ENCODE measurements around the gene DOCK9. TPM values are rescaled to one million over a fixed set of nuclear protein-coding genes. Genes with fewer than 3 reads are reported as not detected.

The DOCK9 gene
- total and polyA plus RNA-seq, 2 experiments from 2014 or later = 16.4 to 38.9 TPM

DNA sequence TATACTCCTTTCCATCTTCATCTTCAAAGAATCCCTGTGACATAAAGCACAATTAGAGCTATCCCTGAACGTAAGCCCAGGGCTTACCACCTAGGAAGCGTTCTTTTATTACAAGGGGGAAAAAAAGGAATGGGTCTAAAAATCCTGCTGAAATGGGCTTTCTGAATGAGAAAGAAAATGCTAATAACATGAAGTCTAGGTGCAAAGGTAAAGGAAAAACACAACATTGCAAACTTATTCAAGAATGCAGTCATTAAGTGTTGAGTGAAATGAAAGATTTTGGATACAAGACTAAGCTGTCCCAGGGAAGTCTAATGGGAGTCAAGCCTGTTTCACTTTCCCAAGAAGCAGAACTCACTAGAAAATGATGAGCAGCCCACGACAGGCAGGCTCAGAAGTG, 170.1 kb downstream of the DOCK9 start:
- TF ChIP-seq EZH2phosphoT487 (IDR thresholded peaks at IDR 0.05; ENCODE audit: low read depth, severe bottlenecking, unreplicated experiment) (no peak), EZH2 (IDR thresholded peaks at IDR 0.05; ENCODE audit: borderline replicate concordance) (no peak)
- TF ChIP-seq, protein P1, sequence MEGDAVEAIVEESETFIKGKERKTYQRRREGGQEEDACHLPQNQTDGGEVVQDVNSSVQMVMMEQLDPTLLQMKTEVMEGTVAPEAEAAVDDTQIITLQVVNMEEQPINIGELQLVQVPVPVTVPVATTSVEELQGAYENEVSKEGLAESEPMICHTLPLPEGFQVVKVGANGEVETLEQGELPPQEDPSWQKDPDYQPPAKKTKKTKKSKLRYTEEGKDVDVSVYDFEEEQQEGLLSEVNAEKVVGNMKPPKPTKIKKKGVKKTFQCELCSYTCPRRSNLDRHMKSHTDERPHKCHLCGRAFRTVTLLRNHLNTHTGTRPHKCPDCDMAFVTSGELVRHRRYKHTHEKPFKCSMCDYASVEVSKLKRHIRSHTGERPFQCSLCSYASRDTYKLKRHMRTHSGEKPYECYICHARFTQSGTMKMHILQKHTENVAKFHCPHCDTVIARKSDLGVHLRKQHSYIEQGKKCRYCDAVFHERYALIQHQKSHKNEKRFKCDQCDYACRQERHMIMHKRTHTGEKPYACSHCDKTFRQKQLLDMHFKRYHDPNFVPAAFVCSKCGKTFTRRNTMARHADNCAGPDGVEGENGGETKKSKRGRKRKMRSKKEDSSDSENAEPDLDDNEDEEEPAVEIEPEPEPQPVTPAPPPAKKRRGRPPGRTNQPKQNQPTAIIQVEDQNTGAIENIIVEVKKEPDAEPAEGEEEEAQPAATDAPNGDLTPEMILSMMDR (IDR thresholded peaks at IDR 0.05; ENCODE audit: poor library complexity) = no peak
- no peak overlapping the region for H2AFZ ChIP-seq
- peaks cover 3% of the 10 kb centered on the region for H3K4me1 ChIP-seq (ENCODE audit: insufficient read depth)
- no peak overlapping the region for H3K27ac ChIP-seq
- DNase-seq (ENCODE audit: low spot score) = no peak
- H3K27me3 ChIP-seq = no peaks in the 10 kb centered on the region
- 73% methylated on average over 3 of the region's 3 CpGs for WGBS (ENCODE audit: low lambda C conversion rate, missing lambda C conversion rate)
- H3K36me3 ChIP-seq (replicated peaks; ENCODE audit: insufficient read depth, low read depth) = no peaks in the 10 kb centered on the region
- no peak overlapping the region for H3K4me3 ChIP-seq
- H3K9me3 ChIP-seq (ENCODE audit: low read depth) = no peaks in the 10 kb centered on the region
- H3K79me2 ChIP-seq = no peaks in the 10 kb centered on the region
- no peak overlapping the region for H3K4me2 ChIP-seq
- H3K9me2 ChIP-seq (replicated peaks; ENCODE audit: insufficient read depth) = no peaks in the 10 kb centered on the region
- no peaks in the 10 kb centered on the region for H4K20me1 ChIP-seq (ENCODE audit: insufficient read depth, poor library complexity, severe bottlenecking)

DNA sequence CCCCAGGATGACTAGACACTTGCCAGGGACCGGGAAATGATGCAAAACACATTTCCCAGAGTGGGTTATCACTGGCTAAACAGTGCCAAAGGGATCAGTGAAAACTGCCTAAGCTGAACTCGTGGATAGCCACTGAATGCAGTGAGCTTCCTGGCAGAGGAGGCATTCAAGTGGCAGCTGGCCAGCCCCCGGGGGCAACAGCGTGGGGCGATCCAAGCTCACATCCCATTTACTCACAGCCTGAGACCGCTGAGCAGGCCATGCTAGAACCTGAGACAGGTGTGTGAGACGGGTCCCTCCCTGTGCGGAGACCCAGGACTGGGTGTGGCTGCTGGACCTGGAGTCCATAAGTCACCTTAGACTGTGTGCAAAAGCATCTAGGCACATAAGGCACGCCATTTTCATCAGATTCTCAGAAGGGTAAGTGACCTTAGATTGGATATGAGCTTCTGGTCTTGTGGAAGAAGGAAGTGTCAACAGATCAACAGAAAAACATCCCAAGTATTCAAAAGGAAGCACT, 173.5 kb downstream of the DOCK9 start:
- peaks cover 9% of the 10 kb centered on the region for H3K4me1 ChIP-seq (ENCODE audit: insufficient read depth)
- TF ChIP-seq, protein P1 (IDR thresholded peaks at IDR 0.05; ENCODE audit: poor library complexity) = no peak
- no peak for TF ChIP-seq EZH2 (IDR thresholded peaks at IDR 0.05; ENCODE audit: borderline replicate concordance)
- no peak for TF ChIP-seq EZH2phosphoT487 (IDR thresholded peaks at IDR 0.05; ENCODE audit: low read depth, severe bottlenecking, unreplicated experiment)
- no peaks in the 10 kb centered on the region for H3K27me3 ChIP-seq
- no peaks in the 10 kb centered on the region for H4K20me1 ChIP-seq (ENCODE audit: insufficient read depth, poor library complexity, severe bottlenecking)
- H3K79me2 ChIP-seq = no peaks in the 10 kb centered on the region
- H3K4me3 ChIP-seq = no peak overlapping the region
- no peaks in the 10 kb centered on the region for H3K36me3 ChIP-seq (replicated peaks; ENCODE audit: insufficient read depth, low read depth)
- no peaks in the 10 kb centered on the region for H3K9me3 ChIP-seq (ENCODE audit: low read depth)
- H3K27ac ChIP-seq = no peak overlapping the region
- H3K9me2 ChIP-seq (replicated peaks; ENCODE audit: insufficient read depth) = no peaks in the 10 kb centered on the region
- WGBS (ENCODE audit: low lambda C conversion rate, missing lambda C conversion rate) = 92% methylated on average over 9 of the region's 9 CpGs
- no peak overlapping the region for H2AFZ ChIP-seq
- peak; percentile 2 for DNase-seq (ENCODE audit: low spot score)
- no peak overlapping the region for H3K4me2 ChIP-seq

DNA sequence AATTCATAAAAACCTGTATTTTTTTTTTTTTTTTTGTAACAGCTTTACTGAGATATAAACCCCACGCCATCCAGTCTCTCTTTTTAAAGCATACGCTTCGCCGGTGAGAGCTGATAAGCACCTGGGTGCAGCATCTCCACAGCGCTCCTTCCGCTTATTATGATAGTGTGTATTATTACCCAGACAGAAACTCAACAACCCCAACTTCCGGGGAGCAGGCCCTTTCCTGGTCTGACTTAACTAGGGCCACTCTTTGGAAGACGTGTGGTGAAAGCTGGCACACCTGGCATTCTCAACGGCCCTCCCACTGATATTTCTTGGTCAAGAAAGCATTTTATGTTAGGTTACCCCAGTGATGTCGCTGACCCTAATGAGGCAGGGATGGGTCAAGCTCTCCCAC, 173.9 kb downstream of the DOCK9 start:
- no peak overlapping the region for H3K4me2 ChIP-seq
- no peaks in the 10 kb centered on the region for H3K36me3 ChIP-seq (replicated peaks; ENCODE audit: insufficient read depth, low read depth)
- WGBS (ENCODE audit: low lambda C conversion rate, missing lambda C conversion rate) = 94% methylated on average over 10 of the region's 10 CpGs
- H3K4me1 ChIP-seq (ENCODE audit: insufficient read depth) = peaks cover 9% of the 10 kb centered on the region
- peak overlapping the region; percentile 82 for H3K27ac ChIP-seq
- H2AFZ ChIP-seq = no peak overlapping the region
- H3K4me3 ChIP-seq = no peak overlapping the region
- no peaks in the 10 kb centered on the region for H3K27me3 ChIP-seq
- H4K20me1 ChIP-seq (ENCODE audit: insufficient read depth, poor library complexity, severe bottlenecking) = no peaks in the 10 kb centered on the region
- no peaks in the 10 kb centered on the region for H3K9me3 ChIP-seq (ENCODE audit: low read depth)
- DNase-seq (ENCODE audit: low spot score) = no peak
- TF ChIP-seq EZH2 (IDR thresholded peaks at IDR 0.05; ENCODE audit: borderline replicate concordance) (no peak), EZH2phosphoT487 (IDR thresholded peaks at IDR 0.05; ENCODE audit: low read depth, severe bottlenecking, unreplicated experiment) (no peak)
- TF ChIP-seq, protein P1 (IDR thresholded peaks at IDR 0.05; ENCODE audit: poor library complexity) = no peak
- H3K9me2 ChIP-seq (replicated peaks; ENCODE audit: insufficient read depth) = no peaks in the 10 kb centered on the region
- H3K79me2 ChIP-seq = no peaks in the 10 kb centered on the region

All from hepatocyte (in vitro differentiated cells).